ENCODE results near the gene DPYSL4. TPM values are rescaled to one million over a fixed set of nuclear protein-coding genes. Genes with fewer than 3 reads are reported as not detected.

The DPYSL4 gene
- total RNA-seq, 4 donors from 2014 or later: 0.22 to 0.94 (median 0.34) TPM; not detected in 1

- TF ChIP-seq, protein P1, sequence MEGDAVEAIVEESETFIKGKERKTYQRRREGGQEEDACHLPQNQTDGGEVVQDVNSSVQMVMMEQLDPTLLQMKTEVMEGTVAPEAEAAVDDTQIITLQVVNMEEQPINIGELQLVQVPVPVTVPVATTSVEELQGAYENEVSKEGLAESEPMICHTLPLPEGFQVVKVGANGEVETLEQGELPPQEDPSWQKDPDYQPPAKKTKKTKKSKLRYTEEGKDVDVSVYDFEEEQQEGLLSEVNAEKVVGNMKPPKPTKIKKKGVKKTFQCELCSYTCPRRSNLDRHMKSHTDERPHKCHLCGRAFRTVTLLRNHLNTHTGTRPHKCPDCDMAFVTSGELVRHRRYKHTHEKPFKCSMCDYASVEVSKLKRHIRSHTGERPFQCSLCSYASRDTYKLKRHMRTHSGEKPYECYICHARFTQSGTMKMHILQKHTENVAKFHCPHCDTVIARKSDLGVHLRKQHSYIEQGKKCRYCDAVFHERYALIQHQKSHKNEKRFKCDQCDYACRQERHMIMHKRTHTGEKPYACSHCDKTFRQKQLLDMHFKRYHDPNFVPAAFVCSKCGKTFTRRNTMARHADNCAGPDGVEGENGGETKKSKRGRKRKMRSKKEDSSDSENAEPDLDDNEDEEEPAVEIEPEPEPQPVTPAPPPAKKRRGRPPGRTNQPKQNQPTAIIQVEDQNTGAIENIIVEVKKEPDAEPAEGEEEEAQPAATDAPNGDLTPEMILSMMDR (IDR thresholded peaks at IDR 0.05; ENCODE audit: low read depth): no peak
These were observed 15.6 kb downstream of the DPYSL4 start for GRCh38 chr10:132202070-132202970.

- TF ChIP-seq, protein P1 (IDR thresholded peaks at IDR 0.05; ENCODE audit: low read depth): no peak
These were observed 16.7 kb downstream of the DPYSL4 start for GRCh38 chr10:132203256-132204077.

DNA sequence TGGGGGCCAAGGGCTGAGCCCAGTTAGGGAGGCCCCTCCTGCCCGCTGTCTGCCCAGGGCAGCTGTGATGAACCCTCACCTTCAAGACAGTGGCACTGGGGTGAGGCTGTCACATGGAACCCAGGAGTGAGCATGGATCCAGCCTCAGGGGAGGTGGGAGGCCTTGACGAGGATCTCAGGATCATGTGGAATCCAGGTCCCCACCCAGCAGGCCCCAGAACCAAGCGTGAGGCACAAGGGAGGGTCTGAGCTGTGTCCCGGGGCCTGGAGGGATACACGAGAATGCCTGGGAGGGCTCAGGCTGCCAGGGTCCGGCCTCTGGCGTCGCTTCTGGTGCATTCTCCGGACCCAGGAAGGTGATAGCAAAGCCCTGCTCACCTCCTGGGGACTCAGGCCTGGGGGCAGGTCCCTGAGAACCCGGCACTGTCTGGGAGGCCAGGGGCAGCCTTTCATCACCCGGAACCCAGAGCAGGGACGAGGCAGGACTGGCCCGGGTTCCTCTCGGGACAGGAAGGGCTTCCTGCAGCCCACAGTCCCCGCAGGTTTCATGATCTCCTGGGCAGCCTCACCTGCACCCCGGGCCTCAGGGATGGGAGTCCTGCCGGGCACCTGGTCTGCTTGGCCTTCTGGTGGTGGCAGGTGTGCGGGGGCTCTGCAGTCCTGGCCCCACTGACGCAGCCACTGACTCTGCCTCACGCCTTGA is 17.5 kb downstream of the DPYSL4 start:
- TF ChIP-seq, protein P1 (IDR thresholded peaks at IDR 0.05; ENCODE audit: low read depth): no peak

- TF ChIP-seq, protein P1 (IDR thresholded peaks at IDR 0.05; ENCODE audit: low read depth): no peak
These were observed 18.2 kb downstream of the DPYSL4 start for GRCh38 chr10:132204781-132205473.

DNA sequence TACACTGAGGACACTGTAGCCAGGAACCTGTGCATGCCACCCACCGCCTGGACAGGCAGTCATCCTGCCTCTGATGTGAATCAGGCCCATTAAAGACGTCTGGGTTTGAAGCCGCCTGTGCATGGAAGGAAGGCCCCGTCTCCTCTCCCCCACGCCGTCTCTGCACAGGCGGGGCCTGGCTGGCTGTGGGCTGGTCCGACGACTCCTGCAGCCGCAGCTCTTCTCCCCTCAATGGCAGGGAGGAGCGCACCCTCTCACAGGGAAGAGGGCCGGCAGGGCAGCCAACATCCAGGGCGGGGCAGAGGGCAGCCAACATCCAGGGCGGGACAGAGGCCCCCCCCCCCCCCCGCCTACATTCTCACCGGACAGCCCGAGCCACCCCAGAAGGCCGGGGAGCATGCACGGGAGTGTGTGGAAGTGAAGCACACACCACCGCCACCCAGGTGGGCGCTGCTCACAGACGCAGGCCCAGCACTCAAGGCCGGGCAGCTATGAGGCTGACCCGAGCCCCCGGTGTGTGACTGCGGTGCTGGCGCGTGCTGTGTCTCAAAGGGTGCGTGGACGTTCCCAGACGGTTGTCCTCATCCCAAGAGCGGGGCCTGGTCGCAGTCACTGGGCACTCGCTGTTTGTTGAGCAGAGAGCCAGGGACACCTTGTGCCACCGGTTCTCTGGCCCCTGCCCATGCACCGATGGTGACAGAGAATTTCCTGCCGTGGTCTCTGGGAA is 19.1 kb downstream of the DPYSL4 start:
- TF ChIP-seq, protein P1 (IDR thresholded peaks at IDR 0.05; ENCODE audit: low read depth): no peak

GRCh38 chr10:132206377-132206745 is 19.6 kb downstream of the DPYSL4 start:
- TF ChIP-seq, protein P1 (IDR thresholded peaks at IDR 0.05; ENCODE audit: low read depth): no peak
